GM18520 (cell line): Measurements from ENCODE around the gene XIRP1.

ENCODE experiments used
- ATAC-seq: cut with Tn5 transposase; IDR thresholded peaks from one replicate; pipeline ENCODE4 v1.9.1; 2021; ENCODE audit not compliant: unreplicated experiment

Gene XIRP1

DNA sequence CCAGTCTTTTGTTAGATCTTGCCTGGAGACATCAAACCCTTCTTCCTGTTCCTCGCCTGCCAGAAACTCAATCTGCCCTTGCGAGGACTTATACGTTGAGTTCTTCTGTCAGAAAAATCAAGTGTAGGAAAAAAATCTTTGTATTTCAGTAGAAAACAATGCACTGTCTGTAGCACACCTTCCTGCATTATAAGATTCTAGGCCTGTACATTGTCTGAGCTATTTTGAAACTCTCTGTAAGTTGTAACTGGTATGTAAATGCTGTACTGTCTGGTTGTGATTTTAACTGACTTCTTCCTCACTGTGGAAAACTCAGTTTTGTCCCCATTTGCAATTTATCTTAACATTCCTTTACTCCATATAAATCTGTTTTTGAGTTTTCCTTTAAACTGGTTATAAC, 17.7 kb upstream of the XIRP1 start:
- no peak for ATAC-seq

GRCh38 chr3:39209329-39209970, 17.1 kb upstream of the XIRP1 start:
- ATAC-seq: no peak

DNA sequence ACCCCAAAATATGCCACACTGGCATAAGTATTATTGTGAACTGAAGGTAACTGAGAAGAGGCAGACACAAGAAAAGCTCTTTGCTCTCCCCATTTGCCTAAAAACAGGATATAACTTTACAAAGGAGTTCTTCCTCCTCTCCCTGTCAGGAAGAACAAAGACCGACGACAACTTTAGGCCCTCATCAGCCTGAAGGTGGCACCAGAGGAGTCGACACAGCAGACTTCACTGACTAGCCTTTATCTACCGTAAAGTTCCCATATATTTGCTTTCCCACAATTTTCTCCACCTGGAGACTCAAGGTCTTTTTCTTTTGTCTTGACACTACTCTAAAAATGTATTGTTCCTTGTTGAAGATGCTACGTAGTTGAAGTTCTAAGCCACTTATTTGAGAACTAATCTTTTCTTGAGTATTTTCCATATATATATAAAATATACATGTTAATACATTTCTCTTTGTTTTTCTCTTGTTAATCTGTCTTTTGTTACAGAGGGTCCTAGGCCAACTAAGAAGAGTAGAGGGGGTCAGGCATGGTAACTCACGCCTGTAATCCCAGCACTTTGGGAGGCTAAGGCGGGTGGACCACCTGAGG, 16.2 kb upstream of the XIRP1 start:
- ATAC-seq: no peak

- ATAC-seq: no peak
Measured at GRCh38 chr3:39207361-39208186, 15.2 kb upstream of the XIRP1 start.

DNA sequence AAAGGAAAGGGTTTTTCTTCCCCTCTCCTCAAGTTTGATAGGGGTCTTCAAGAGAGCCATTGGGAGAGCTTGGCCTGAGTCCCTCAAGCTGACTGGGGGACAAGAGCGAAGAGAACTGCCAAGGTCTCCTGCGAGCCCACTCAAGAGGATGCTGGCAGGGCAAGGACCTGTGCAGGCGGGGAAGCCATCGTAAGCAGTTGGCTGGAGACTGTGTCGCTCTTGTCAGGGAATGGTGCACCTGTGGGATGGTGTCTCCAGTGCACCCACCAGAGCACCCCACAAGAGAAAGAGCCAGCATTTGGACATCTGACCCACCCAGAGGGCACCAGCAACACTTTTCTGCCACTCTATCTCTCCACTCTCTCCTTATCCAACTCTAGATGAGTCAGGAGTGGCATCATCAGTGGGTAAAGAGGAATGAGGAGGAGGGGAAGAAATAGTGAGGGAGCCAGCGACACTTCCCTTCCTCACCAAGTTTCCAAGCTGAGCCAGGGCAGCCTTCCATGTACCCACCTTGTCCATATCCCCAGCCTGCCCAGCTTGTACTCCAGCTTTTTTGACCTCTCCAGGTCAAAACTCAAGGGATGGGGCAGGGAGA, 13.6 kb upstream of the XIRP1 start:
- ATAC-seq: no peak

- no peak for ATAC-seq
Measured at GRCh38 chr3:39205131-39205530, 12.7 kb upstream of the XIRP1 start.

- ATAC-seq: no peak
Measured at GRCh38 chr3:39203860-39204259, 11.5 kb upstream of the XIRP1 start.

GRCh38 chr3:39203402-39203801, 11.0 kb upstream of the XIRP1 start:
- ATAC-seq: no peak

DNA sequence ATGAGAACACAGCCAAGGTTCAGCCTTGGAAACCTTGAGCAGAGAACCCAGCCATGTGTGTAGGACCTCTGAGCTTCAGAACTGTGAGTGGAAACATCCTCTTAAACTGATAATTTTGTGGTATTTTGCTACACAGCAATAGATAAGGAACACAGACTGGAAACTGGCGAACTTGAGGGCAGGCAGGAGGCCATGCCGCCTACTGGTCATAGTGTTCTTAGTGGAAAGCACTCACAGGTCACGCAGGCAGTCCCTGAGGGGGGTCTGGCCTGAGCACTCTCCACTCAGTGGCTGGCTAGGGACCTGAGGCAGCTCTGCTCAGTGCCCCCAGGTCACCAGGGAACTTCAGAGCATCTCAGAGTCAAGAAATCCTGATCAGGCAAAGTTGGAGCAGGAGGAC, 9.7 kb upstream of the XIRP1 start:
- ATAC-seq: no peak

DNA sequence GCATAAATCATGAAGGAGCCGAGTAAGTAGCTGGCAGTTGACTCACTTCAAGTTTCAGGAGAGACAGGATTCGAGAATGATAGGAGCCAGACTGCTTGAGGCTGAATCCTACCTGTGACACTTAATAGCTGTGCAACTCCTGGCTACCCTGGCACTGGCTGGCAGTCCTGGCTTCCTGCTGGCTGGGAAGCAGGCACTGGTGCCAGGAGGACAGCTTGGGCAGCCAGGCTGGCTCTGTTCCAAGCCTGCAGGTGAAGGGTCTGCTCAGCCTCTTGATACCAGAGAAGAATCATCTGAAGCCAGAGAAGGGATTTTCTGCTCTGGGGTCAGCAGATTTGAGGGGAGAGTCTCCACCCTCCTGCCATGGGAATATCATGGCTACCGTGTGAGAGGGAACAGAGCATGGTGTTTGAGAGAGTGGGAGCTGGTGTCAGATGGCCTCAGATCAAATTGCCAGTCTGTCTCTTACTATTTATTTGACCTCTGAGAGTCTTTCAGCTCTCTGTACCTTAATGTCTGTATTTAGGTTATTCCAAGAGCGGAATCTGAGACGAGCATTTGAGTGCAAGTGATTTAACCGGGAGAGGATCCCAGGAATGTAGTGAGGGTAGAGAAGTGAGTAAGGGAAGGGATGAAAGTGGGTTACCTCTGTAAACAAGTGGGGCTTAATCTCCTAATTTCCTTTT, 4.4 kb upstream of the XIRP1 start:
- no peak for ATAC-seq

DNA sequence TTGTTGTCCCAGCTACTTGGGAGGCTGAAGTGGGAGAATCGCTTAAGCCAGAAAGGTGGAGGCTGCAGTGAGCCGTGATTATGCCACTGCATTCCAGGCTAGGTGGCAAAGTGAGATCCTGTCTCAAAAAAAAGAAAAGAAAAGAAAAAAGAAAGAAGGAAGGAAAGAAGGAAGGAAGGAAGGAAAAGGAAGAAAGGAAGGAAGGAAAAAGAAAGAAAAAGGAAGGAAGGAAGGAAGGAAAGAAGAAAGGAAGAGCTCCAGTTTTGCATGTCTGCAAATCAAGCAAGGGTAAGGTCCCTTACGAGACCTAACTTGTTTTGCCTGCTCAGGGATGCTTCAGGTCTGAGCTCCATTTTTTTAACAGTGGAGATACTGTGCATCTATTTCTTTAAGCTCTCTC, 3.6 kb upstream of the XIRP1 start:
- ATAC-seq: no peak

DNA sequence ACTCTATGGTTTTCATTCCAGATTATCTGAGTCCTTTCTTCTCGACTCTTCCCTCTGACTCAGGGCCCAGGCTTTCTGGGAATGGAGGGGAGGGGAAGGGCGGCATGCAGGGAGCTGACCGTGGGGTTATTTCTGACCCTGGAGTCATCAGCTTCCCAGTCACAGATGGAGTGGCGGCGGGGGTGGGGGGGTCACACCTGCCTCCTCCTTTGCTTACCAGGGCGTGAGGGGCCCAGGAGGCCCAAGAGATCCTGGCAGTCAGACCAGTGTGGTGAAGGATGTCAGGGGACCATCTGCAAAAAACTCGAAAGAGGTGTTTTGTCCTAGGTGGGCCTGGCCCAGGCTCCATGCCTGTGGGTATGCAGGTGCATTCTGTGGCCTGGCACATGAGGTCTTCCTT, 996 bp upstream of the XIRP1 start:
- ATAC-seq: no peak

DNA sequence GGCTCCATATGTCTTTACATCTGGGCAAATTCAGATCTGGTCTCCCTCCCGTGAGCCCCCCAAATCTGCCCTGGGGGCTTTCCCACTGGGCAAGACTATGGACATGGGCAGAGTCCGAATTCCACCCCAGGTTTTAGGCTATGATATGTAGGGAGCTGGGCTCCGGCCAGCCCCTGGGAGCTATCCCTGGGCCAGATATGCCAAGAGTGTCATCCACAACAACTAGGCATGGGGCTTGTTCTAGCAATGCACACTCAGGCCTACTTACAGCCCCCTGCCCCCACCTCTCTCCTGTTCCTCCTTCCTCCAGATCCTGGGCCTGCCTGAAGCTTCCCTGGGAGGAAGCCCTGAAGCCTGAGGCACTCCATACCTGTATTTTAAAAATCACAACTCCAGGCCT, 622 bp downstream of the XIRP1 start:
- ATAC-seq: no peak

GRCh38 chr3:39191111-39191510, 1.3 kb downstream of the XIRP1 start:
- no peak for ATAC-seq

GRCh38 chr3:39190281-39191025, 1.9 kb downstream of the XIRP1 start:
- ATAC-seq: no peak

DNA sequence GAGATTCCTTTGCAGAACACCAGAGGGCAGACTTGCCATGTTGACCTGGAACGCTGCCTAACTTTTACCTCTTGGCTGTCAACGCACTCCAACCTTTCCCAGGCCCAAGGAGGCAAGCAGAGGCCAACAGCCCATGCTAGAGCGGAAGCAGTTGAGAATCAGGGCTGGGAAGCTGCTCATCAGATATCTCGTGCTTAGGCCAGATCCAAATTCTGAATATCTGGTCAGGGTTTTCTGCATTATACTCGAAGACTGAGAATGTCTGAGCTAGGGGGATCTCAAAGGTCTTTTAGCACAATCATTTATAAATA, 2.5 kb downstream of the XIRP1 start:
- ATAC-seq: no peak

DNA sequence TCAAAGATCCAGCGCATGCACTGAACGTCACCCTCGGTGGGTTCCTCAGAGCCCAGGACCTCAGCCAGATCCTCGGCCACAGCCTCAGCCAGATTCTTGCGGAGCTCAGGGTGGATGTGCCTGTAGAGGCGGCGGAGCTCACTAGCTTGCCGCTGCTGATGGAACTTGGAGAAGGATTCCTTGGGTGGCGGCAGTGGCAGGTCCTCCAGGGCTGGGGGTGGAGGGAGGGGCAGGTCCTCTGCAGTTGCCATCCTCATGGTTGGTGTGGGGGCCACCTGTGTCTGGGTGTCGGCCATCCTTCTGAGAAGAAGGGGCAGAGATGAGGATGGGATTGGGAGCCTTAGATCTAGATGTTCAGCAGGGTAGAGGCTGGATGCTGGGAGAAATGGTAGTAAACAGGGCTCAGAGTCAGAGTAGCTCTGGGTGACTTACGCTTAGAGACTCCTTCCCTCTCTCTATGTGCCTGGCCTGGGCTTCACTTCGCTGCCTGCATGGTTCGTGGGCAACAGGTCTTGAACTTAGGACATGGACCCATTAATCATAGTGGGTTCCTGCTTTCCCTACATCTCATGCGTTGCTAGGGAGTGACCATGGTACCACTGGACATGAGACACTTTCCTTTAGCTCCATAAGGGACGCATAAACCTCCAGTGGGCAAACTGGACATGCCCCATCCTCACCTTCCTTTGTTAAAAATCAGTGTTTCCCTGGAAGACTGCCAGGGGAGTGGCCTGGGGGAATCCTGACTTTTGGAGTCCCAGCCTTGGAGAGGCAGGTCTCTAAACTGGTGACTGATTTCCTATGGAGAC, 3.0 kb downstream of the XIRP1 start:
- no peak for ATAC-seq

GRCh38 chr3:39188271-39189149, 3.9 kb downstream of the XIRP1 start:
- ATAC-seq: no peak
